ENCODE measurements around the gene SMARCC2. TPM values are rescaled to one million over a fixed set of nuclear protein-coding genes. Genes with fewer than 3 reads are reported as not detected.

SMARCC2 gene
- total RNA-seq, 1 experiment from 2014 or later = 38.4 TPM

DNA sequence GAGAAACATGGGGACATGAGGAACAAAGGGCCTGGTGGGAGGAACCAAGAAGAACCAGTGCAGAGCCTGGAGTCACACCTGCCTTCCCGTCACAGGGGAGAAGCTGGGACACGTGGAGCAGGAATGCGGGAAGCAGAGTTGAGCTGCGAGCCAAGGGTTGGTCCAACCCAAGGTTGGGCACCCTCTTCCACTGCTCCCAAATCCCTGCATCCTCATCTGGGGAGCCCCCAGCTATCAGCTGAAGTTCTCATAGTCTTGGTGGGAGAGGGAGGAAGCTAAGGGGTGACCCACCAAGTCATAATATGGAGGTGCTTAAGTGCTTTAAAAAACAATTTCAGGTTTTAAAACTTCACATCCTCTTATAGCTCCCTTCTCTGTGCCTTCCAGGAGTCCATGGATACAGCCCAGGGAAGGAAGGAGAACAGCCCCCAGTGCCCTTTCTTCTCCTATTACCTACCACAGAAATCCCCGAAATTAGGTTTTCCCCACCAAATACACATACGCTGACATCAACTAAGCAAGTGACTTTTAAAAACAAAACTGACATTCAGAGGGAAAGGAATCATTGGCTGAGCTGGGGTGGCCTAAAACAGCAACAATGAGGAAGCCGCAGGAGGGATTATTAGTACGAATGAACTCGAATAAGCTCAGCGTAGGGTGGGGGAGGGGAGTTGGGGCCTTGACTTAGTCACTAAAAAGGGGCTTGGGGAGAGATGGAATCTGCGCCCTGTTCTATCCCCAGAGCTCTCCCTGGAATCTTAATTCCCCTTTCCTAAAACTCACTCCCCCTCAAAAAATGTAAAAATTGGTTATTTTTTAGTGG lies 26.6 kb downstream of the SMARCC2 start:
- H3K4me1 ChIP-seq (ENCODE audit: insufficient read depth, low read length) = peaks cover 20% of the 10 kb centered on the region
- H2AFZ ChIP-seq (ENCODE audit: low read length) = no peak overlapping the region
- H3F3A ChIP-seq (ENCODE audit: low read length, unreplicated experiment) = peaks cover 13% of the 10 kb centered on the region
- ChIA-PET POLR2A (ENCODE audit: unreplicated experiment) (interaction anchor here (0.7 kb wide), 2 partner anchors 18 to 25 kb away, joined by 4 to 6 read pairs; no protein-coding TSS in a partner anchor), CTCF (interaction anchor here (0.5 to 0.6 kb wide), 2 partner anchors 35 to 232 kb away, joined by 3 to 4 read pairs; partner anchors contain the start of gene ESYT1)
- peaks cover 38% of the 10 kb centered on the region for H3K79me2 ChIP-seq (ENCODE audit: low read length)
- BruUV-seq (replicated peaks) = TSS peak; percentile 15
- H3K4me2 ChIP-seq (ENCODE audit: low read length) = no peak overlapping the region
- no peaks in the 10 kb centered on the region for H3K9me3 ChIP-seq (ENCODE audit: low read length)
- H3K27ac ChIP-seq (ENCODE audit: low read length) = no peak overlapping the region
- peaks cover 34% of the 10 kb centered on the region for H4K20me1 ChIP-seq (ENCODE audit: low read length)
- no peaks in the 10 kb centered on the region for H3K9me2 ChIP-seq (replicated peaks; ENCODE audit: low read length)
- ATAC-seq = no peak
- H3K9ac ChIP-seq (ENCODE audit: low read length) = no peak overlapping the region
- TF ChIP-seq, protein P1, sequence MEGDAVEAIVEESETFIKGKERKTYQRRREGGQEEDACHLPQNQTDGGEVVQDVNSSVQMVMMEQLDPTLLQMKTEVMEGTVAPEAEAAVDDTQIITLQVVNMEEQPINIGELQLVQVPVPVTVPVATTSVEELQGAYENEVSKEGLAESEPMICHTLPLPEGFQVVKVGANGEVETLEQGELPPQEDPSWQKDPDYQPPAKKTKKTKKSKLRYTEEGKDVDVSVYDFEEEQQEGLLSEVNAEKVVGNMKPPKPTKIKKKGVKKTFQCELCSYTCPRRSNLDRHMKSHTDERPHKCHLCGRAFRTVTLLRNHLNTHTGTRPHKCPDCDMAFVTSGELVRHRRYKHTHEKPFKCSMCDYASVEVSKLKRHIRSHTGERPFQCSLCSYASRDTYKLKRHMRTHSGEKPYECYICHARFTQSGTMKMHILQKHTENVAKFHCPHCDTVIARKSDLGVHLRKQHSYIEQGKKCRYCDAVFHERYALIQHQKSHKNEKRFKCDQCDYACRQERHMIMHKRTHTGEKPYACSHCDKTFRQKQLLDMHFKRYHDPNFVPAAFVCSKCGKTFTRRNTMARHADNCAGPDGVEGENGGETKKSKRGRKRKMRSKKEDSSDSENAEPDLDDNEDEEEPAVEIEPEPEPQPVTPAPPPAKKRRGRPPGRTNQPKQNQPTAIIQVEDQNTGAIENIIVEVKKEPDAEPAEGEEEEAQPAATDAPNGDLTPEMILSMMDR (conservative IDR thresholded peaks at IDR 0.05; ENCODE audit: low read depth, low read length) = no peak
- TF ChIP-seq EZH2phosphoT487 (IDR thresholded peaks at IDR 0.05; ENCODE audit: borderline replicate concordance, low read length) = no peak
- no peak for TF ChIP-seq EZH2 (IDR thresholded peaks at IDR 0.05; ENCODE audit: low read length, unreplicated experiment)
- DNase-seq = no peak
- H3K27me3 ChIP-seq (ENCODE audit: low read length) = no peaks in the 10 kb centered on the region
- peaks cover 51% of the 10 kb centered on the region for H3K36me3 ChIP-seq (ENCODE audit: low read depth, low read length)
- intact Hi-C loops (cut with micrococcal nuclease) = no loop called here
- no peak overlapping the region for H3K4me3 ChIP-seq (ENCODE audit: low read length)

DNA sequence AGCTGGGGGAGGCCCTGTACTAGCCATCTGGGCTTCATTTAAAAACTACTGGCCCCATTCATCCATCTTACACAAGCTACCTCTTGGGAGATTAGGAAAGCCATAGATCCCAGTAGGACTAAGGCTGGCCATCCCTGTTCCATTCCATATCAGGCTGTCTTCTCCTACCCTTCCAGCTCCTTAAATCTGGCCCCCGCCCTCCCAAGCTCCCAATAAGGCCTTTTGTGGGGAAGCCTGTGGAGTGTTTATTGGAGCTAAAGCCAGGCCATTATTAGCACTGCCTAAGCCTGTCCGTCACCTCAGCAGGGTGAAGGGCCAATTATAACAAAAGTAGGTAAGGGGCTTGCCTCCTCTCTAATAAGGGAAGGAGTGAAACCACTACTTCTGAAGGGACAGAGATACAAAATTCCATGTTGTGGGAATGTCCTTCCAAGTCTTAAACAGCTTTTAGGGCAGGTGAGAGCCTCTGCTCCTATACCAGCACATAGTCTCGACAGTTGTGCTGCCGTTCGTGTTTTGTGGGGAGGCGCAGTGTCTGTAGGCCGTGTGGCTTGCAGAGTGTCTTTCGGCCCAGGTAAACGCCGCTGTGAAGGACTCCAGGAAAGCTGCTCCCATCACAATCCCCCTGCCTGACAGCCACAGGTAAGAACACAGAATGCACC lies 27.5 kb downstream of the SMARCC2 start:
- H3K9me3 ChIP-seq (ENCODE audit: low read length) = no peaks in the 10 kb centered on the region
- H3K27ac ChIP-seq (ENCODE audit: low read length) = no peak overlapping the region
- peaks cover 38% of the 10 kb centered on the region for H3K79me2 ChIP-seq (ENCODE audit: low read length)
- H3K36me3 ChIP-seq (ENCODE audit: low read depth, low read length) = peaks cover 48% of the 10 kb centered on the region
- TF ChIP-seq EZH2phosphoT487 (IDR thresholded peaks at IDR 0.05; ENCODE audit: borderline replicate concordance, low read length) (no peak), EZH2 (IDR thresholded peaks at IDR 0.05; ENCODE audit: low read length, unreplicated experiment) (no peak)
- TF ChIP-seq, protein P1 (conservative IDR thresholded peaks at IDR 0.05; ENCODE audit: low read depth, low read length) = no peak
- peaks cover 34% of the 10 kb centered on the region for H4K20me1 ChIP-seq (ENCODE audit: low read length)
- DNase-seq (no peak), ATAC-seq (no peak)
- POLR2A ChIA-PET (ENCODE audit: unreplicated experiment) = interaction anchor here (0.5 kb wide), 1 partner anchor 32 kb away, joined by 6 read pairs; no protein-coding TSS in a partner anchor
- no peak overlapping the region for H3K4me3 ChIP-seq (ENCODE audit: low read length)
- CTCF ChIA-PET = no interaction called here
- intact Hi-C loops (cut with micrococcal nuclease) = no loop called here
- H3K4me2 ChIP-seq (ENCODE audit: low read length) = no peak overlapping the region
- BruUV-seq (replicated peaks) = no TSS peak
- peaks cover 13% of the 10 kb centered on the region for H3F3A ChIP-seq (ENCODE audit: low read length, unreplicated experiment)
- H3K9me2 ChIP-seq (replicated peaks; ENCODE audit: low read length) = no peaks in the 10 kb centered on the region
- no peak overlapping the region for H2AFZ ChIP-seq (ENCODE audit: low read length)
- no peak overlapping the region for H3K9ac ChIP-seq (ENCODE audit: low read length)
- H3K4me1 ChIP-seq (ENCODE audit: insufficient read depth, low read length) = peaks cover 26% of the 10 kb centered on the region
- H3K27me3 ChIP-seq (ENCODE audit: low read length) = no peaks in the 10 kb centered on the region
